Left renal cortex interstitium (tissue), 4 donors: Measurements from ENCODE around the gene SLC22A1. TPM values are rescaled to one million over a fixed set of nuclear protein-coding genes. Genes with fewer than 3 reads are reported as not detected.
"Not testable (repeated sequence)": the region's sequence is repeated elsewhere in the genome, so short reads cannot be mapped to it uniquely, and the experiment has no call there.

Experiments
- DNase-seq, 4 donors: peaks; one replicate each; pipeline ENCODE4 v3.0.0-alpha.2; 2013; ENCODE audit warnings: low read depth in 4 of 4, low spot score in 2 of 4, missing footprints in 1 of 4
- polyA plus RNA-seq, 4 donors: library from polyadenylated mRNA; unstranded; fragments of 120-200 nt; gene quantifications; one replicate each; pipeline ENCODE4 v1.2.1, GENCODE V29; 2013; ENCODE audit not compliant: insufficient read length in 4 of 4

SLC22A1 gene
- under 1 TPM in 3 of 4 donors, not detected in 1; 0.53 to 0.66 (median 0.58) TPM for polyA plus RNA-seq

DNA sequence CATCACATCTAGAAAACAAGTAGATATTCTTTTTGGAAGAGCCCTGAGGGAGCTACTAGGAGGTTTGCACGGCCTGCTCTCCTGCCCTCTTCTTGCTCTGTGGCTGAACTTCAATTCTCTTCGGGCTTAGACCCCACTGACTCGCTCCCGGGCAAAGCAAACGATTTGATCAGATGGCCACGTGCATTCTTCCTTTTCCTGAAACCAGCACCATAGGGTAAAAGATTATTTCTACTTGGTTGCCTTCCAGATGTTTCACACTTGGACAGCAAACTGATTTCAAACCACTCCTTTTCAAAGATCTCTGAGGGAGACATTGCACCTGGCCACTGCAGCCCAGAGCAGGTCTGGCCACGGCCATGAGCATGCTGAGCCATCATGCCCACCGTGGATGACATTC, at the start of gene SLC22A1:
TSS of gene SLC22A1 (plus strand) at position 258 of the 400 bp plus-strand sequence. CDS start at position 379, 121 bp downstream.
- DNase-seq: no peak

DNA sequence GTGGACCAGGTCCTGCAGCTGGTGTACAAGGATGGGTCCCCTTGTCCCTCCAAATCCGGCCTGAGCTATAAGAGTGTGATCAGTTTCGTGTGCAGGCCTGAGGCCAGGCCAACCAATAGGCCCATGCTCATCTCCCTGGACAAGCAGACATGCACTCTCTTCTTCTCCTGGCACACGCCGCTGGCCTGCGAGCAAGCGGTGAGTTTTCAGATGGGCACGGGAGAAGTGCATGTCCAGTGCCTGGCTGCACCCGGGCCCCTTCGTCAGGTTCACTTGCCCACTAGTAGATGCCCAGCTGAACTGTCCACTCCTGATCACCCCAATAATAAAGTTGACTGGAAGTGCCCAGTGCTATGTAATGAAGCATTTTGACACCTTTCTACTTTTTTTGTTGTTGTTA, 48.3 kb upstream of the SLC22A1 start:
- DNase-seq: no peak

DNA sequence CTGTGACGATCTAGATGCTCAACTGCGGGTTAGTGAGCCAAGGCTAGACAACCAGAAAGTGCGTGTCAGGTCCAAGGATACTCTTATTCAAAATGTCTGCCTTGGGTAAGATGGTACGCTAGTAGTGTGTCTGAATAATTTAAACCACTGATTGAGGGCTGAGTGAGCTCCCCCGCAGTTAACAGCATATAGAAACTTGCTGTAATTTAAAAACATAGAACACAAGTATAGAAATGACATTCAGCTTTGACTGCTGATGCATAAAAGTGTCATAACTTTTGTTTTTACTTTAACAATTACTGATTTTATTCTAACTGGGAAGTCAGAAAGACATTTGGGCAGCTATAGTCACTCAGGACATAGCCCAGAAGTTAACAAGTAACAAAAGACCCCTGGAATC, 45.6 kb upstream of the SLC22A1 start:
- DNase-seq: no peak

DNA sequence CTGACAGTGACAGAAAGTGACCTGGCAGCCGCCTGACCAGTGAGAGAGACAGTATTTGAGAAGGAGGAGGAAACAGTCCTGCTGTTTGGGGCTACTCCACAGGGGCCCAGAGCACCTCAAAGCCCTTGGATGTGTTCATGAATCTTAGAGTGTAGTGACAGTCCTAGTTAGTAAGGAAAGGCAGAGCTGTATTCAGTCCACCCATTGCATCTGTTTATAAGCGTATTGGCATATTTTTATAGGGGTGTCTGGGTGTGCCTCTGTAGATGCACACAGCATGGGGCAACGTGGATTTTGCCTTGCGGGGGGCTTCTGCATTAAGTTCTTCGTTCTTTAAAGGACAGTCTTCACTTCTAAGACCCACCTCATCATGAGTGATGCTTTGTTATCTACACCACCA, 44.6 kb upstream of the SLC22A1 start:
- DNase-seq: no peak

DNA sequence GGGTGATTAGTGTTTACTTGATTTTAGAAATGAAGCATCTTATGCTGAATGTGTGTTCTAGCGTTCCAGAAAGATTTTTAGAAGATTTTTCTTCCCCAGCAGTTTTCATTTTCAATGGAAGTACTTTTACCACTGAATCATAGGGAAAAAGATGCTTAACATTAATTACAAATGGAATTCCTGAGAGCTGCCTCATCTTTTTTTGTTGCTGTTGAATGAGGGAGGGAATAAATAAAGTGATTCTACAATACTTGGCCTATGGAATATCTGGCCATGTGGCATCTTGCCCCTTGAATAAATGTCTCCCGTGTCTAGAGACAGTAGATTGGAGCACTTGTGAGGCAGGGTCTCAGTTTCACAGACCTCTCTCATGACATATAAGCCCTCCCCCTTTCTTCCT, 44.1 kb upstream of the SLC22A1 start:
- DNase-seq: no peak

DNA sequence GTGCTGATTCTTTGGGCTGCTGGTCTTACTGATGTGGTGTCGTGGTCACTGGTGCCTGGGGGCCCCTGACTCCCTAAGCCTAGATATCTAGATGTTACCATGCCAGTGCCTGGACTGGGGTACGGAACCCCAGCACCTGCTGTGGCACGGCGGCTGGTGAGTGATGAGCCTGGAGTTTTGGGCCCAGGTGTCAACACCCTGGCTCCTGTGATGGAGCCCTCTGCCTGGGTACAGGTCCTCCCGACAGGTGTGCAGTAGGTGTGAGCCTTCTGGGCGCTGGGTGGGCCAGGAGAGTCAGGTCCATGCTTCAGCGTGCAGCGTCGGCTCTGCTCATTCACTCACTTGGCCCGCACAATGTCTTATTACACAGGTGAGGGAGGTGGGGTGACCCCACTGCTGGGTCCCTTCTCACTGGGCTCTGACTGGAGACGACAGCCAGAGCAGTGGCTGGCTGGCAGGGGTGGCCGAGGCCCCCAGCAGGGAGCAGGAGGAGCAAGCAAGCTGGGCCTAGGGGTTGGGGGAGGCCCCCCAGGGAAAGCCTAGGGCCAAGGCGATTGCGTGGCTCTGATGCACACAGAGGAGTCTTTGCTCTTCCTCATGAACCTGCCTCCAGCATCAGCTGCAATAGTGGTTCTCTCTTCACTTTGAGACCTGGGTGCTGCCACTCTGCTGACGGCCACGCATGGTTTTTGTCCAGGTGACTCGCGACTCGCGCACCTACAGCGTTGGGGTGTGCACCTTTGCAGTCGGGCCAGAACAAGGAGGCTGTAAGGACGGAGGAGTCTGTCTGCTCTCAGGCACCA, 42.5 kb upstream of the SLC22A1 start:
- no peak for DNase-seq

DNA sequence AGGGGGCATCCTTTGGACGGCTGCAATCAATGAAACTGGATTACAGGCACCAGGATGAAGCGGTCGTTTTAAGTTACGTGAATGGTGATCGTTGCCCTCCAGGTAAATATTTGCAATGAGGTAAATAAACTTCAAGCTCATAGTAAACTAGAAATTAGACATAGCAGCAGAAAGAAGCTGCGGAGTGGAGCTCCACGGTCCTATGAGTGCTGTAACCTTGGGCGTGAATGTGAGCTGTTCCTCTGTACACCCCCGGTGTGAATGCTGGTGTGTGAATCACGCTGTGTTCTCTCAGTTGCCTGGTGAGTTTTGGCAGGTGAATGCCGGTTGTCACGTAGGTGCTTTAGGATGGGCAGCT, 42.0 kb upstream of the SLC22A1 start:
- DNase-seq: no peak

DNA sequence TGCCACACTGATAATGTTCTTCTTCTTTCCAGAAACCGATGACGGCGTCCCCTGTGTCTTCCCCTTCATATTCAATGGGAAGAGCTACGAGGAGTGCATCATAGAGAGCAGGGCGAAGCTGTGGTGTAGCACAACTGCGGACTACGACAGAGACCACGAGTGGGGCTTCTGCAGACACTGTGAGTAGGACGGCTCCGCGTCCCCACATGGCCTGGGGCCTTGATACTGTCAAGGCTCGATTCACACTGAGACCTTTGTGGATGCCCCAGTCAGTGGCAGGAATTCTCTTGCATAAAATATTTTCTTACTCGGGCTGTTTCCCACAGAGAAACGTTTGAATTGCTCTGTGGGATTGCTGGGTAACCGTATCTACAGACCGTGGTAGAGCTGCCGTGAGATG, 41.5 kb upstream of the SLC22A1 start:
- DNase-seq: no peak

DNA sequence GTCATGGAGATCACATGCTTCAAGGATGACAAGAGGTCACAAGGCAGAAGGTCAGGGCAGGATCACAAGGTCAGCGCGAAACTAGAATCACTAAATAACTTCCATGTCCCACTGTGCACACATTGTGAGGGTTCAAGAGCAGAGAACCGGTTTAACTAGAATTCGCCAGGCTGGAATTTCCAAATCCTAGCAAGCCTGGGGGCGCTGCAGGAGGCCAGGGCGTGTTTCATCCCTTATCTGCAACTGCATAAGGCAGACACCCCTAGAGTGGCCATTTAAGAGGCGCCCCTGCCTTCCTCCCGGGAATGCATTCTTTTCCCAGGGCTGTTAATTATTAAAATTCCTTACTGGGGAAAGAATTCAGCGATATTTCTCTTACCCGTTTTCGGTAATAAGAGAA, 40.2 kb upstream of the SLC22A1 start:
- no peak for DNase-seq

DNA sequence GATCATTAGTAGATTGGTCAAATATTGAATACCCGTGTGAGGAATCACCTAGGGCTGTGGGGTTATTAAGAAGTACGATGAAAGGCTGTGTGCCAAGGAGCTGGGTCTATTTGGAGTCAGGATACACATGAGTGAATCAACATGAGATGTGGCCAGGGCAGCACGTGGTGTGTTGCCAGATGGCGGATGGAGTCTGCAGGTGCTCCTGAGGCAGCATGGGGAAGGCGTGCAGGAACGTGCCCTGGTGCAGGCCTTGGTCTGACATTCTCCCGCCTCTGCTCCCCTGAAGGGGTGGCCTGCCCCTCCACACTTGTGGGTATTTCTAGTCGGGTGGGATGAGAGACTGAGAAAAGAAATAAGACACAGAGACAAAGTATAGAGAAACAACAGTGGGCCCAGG, 39.0 kb upstream of the SLC22A1 start:
- no peak for DNase-seq

DNA sequence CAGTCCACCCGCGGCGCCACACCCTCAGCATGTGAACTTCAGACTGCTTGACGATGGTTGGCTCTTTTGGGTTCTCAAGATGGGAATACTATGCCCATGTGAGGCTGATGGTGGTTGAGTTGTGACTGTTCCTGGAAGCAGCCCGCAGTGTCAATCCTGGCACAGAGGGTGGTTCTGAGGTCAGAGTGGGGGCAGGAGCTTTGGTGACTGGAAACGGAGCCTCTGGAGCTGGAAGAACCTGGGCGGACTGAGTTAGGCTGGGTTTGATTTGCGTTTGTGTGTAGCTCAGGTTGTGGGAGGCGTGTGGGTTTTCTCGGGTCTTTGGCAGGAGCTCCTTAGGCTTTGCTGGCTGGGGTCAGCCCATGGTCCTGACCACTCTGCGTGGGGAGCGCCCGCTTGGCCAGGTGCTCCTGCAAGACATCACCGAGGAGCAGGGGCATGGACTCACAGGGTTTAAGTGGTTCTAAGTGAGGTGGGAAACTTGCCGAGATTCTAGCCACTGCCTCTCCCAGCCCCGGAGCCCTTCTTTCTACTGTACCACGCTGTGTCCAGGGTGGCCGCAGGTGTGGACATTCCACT, 37.3 kb upstream of the SLC22A1 start:
- DNase-seq: no peak

DNA sequence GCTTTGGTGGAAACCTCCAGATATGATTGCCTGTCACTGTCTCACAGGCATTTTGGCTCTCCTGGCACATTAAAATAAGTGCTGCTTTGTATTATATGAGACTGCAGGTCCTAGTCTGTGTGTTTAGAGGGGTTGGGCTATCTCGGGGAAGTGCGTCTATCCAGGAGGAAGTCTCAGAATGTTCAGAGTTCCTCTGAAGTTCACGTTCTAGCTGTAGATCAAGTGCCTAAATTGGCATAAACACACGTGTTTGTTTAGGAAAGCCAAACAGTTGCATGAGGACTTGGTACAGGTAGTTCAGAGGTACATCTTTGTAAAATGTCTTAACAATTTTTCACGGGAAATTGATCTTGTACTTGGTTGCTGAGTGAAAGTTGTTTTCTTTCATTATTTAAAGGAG, 36.4 kb upstream of the SLC22A1 start:
- DNase-seq: no peak

DNA sequence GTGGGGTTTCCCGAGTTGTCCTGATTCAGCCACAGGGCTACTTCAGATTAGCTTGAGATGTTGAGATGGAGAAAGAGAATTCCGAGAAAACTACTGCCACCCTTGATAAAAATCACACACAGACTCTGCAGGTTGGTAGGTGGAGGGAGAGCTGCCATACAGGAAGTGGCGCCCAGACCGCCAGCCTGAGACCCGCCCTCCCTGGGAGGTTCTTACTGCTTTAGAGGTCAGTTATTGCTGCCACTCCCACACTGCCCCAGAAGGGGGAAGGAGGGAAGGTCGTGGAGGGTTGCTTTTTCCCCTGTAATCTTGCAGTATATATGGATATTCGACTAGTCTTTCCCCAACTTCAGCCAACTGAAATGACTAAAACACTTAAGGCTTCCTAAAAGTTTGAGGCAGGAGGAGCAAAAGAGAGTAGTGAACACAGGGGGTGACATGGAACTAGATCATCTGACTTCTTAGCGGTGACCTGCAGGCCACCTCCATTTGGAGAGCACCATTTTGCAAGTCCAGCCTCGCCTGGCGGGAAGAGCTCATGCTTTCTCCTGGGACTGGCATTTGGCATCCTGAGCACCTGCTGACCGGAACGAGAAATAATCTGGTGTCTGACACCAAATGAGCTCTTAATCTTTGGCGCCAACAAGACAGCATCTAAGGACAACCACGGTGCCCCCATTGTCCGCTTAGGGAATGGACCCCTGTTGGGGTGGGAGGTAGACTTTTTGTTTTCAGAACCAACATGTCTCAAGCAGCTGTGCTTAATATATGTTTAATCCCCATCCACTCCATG, 35.7 kb upstream of the SLC22A1 start:
- no peak for DNase-seq

DNA sequence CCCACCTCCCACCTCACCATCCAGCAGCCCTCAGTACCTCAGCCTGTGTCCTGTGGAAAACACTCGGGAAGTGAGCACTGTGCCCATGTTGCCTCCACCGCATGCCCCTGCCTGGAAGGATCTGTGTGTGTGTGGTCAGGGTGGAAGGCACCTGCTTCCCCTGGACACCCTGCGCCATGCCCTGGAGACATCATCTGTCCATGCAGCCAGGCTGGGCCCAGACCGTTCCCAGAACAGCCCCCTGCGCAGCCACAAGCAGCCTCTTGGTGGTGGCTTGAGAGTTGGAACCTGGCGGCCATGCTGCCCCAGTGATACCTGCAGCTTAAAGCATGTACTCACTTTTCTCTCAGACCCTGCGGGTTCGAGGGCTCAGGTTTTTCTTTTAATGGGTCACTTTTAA, 34.9 kb upstream of the SLC22A1 start:
- DNase-seq: no peak

DNA sequence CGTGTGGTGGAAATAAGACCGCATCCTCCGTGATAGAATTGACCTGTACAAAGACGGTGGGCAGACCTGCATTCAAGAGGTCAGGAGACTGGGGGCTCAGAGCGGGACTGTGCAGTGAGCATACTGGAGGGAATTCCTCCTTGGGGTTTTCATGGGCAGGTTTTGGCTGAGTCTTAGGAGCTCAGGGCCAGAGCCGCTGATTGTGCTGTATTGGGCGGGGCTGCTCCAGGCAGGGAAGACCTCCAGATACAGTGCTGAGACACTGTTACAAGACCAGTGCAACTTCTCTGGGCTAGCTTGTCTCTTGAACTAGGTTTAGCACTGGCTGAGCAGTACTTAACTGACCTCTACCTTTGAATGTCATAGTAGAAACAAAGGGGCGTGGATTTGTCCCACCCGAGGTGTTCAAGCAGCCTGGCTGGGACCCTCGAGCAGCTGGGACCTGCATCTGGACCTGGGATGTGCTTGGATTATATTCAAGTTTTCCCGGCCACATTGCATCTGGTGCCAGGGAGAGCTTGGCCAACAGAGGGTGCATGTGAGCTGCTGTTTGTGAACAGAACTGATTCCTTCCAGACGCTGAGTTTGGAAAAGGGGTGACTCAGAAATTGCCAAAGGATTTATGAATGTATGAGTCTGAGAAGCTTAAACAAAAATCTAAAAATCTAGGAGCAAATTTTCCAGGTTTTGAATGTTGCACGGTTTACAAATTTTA, 33.4 kb upstream of the SLC22A1 start:
- peak in 3 of 4 donors; percentile 5 to 27 (median 5) for DNase-seq

DNA sequence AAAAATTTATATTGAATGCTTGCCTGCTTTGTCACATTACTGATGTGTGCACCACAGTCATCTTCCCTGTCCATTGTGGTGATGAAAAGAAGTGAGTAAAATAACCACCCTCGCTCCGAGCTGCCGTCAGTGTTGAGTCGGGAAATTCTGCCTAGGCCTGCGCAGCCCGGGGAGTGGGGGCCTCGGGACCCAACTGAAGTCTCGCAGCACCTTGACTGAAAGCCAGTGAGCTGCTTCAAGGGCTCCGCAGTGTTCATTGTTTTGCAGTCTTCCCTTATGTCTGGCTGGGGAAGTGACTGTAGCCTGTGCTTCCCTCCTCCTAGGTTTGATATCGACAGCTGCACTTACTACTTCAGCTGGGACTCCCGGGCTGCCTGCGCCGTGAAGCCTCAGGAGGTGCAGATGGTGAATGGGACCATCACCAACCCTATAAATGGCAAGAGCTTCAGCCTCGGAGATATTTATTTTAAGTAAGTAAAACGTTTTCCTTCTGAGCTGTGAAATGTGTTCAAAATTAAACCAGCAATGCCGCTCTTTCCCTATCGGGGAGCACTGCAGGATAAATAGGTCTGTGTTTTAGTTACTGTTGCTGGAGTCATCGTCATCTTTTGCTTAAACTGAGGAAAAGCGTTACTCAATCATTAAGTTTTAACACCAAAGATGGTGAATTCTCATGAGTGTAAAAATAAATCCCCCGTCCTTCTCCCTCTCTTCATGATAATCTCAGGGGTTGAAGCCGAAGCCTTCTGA, 32.7 kb upstream of the SLC22A1 start:
- no peak for DNase-seq

DNA sequence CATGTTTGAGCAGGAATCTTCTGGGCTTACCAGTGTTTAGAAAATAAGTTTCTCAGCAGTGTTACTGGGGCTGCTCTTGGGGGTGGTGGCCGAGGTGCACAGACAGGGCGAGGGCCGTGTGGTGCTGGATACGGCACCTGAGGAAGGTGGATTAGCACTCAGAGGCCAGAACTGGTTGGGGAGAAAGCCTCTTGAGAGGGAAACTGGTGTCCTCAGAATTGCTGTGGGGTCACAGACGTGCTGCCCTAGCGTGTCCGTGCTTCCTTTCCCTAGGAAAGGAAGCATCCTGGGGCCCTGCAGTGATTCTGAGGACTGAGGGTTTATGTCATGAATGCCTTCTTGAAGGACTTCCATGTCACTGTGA, 32.1 kb upstream of the SLC22A1 start:
- DNase-seq: no peak

DNA sequence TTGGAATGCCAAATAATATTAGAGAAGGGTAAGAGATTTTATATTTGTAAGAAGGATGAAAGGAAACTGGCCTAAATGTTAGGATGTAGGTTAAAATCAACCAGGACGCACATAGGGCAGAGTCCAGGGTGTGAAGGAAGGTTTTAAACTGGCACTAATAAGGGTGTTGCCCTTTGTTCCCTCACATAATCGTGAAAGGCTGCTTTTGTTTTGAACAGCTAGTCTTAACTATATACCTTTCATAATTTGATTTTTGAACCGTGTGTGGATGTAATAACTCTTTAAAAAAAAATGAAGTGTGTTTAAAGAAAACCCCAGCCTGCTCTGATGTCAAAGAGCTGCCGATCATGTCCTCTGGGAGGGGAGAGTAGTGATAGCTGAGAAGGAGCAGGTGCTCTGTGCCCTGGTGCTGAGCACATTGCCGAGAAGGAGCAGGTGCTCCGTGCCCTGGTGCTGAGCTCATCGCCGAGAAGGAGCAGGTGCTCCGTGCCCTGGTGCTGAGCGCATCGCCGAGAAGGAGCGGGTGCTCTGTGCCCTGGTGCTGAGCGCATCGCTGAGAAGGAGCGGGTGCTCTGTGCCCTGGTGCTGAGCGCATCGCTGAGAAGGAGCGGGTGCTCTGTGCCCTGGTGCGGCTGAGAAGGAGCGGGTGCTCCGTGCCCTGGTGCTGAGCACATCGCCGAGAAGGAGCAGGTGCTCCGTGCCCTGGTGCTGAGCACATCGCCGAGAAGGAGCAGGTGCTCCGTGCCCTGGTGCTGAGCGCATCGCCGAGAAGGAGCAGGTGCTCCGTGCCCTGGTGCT, 31.0 kb upstream of the SLC22A1 start:
- DNase-seq: not testable (repeated sequence)

DNA sequence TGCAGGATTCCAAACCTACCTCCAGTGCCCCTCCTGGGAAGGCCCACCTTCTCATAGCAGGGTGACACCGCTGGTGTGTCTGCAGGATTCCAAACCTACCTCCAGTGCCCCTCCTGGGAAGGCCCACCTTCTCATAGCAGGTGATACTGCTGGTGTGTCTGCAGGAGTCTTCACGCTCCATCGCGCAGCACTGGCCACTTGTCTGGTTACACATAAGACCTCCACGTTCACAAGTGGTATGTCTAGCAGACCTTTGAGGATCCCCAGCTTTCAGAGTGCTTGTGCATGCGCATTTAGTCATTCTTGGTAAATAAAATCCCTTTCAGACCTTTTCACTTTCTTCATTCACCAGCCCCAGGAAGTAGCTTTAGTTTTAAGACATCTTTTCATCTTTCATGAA, 29.4 kb upstream of the SLC22A1 start:
- not testable (repeated sequence) for DNase-seq

DNA sequence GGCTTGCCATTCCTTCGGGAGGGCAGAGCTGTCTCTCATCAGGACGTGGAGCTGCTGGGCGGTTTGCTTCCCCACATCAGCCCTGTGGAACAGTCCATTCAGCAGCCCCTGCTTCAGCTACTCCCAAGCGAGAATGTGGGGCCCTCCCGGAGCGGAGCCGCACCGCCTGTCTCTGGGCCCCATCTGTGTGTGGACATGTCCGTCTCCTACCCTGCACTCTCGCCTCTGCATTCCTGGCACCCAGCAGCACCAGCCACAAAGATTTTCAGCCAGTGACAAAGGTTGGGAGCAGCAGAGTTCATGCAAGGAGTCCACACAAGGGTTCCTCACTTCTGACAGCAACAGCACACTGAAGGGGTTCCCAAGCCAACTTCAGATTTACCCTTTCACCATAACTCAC, 29.0 kb upstream of the SLC22A1 start:
- no peak for DNase-seq
